OCI-LY3 (cell line): Measurements from ENCODE around the gene VCAM1.

Experiments used
- H2AFZ ChIP-seq: fragments of 200-600, 300-600 bp; shearing (Covaris generic); 2 replicates; pipeline ENCODE4 v1.6.0; 2014; ENCODE audit warnings: antibody characterized with exemption, low read depth, low read length
- H3K27ac ChIP-seq: fragments of 200-600, 300-600 bp; sonication (generic); 2 replicates; pipeline ENCODE4 v1.5.1; 2014; ENCODE audit warnings: mild to moderate bottlenecking, low read length, moderate library complexity, mixed read lengths
- H3K27me3 ChIP-seq: fragments of 200-600, 300-600 bp; sonication (generic); 2 replicates; pipeline ENCODE4 v1.6.1; 2014; ENCODE audit warnings: low read depth, low read length, mixed read lengths
- H3K36me3 ChIP-seq: fragments of 200-600, 300-600 bp; sonication (generic); replicated peaks from 2 replicates; pipeline ENCODE3; 2014; ENCODE audit warnings: low read depth, low read length, mixed read lengths
- H3K4me1 ChIP-seq: fragments of 300-600, 200-600 bp; sonication (generic); 2 replicates; pipeline ENCODE4 v1.6.1; 2014; ENCODE audit warnings: low read length, mixed read lengths
- H3K4me2 ChIP-seq: fragments of 200-600, 300-600 bp; sonication (generic); 2 replicates; pipeline ENCODE4 v1.6.1; 2014; ENCODE audit warnings: low read length, mixed read lengths
- H3K4me3 ChIP-seq: fragments of 300-600, 200-600 bp; sonication (generic); 2 replicates; pipeline ENCODE4 v1.5.1; 2014; ENCODE audit warnings: antibody characterized with exemption, mild to moderate bottlenecking, low read length, moderate library complexity
- H3K79me2 ChIP-seq: fragments of 300-600, 200-600 bp; shearing (Covaris generic); 2 replicates; pipeline ENCODE4 v1.6.1; 2014; ENCODE audit warnings: mild to moderate bottlenecking, low read length, mixed read lengths
- H3K9ac ChIP-seq: fragments of 300-600, 200-600 bp; shearing (Covaris generic); 2 replicates; pipeline ENCODE4 v1.6.0; 2014; ENCODE audit warnings: mild to moderate bottlenecking, low read length, moderate library complexity
- H3K9me3 ChIP-seq: fragments of 200-600, 300-600 bp; shearing (Covaris generic); 2 replicates; pipeline ENCODE4 v1.6.1; 2014; ENCODE audit warnings: low read length, mixed read lengths; ENCODE audit not compliant: insufficient read depth
- H4K20me1 ChIP-seq: fragments of 200-600, 300-600 bp; sonication (generic); 2 replicates; pipeline ENCODE4 v1.6.1; 2016; ENCODE audit warnings: low read length, mixed read lengths; ENCODE audit not compliant: insufficient read depth
- EZH2phosphoT487 ChIP-seq: fragments of 200-600 bp; shearing (Covaris generic); IDR thresholded peaks from 2 replicates; pipeline ENCODE4 v1.6.1; 2018; ENCODE audit warnings: antibody characterized with exemption, mixed run types, low read depth
- TF ChIP-seq, protein P1 (sequence below): fragments of 200-600, 300-600 bp; sonication (generic); IDR thresholded peaks from 2 replicates; pipeline ENCODE4 v1.5.1; 2014; ENCODE audit warnings: antibody characterized with exemption, low read length, low read depth

Gene VCAM1

DNA sequence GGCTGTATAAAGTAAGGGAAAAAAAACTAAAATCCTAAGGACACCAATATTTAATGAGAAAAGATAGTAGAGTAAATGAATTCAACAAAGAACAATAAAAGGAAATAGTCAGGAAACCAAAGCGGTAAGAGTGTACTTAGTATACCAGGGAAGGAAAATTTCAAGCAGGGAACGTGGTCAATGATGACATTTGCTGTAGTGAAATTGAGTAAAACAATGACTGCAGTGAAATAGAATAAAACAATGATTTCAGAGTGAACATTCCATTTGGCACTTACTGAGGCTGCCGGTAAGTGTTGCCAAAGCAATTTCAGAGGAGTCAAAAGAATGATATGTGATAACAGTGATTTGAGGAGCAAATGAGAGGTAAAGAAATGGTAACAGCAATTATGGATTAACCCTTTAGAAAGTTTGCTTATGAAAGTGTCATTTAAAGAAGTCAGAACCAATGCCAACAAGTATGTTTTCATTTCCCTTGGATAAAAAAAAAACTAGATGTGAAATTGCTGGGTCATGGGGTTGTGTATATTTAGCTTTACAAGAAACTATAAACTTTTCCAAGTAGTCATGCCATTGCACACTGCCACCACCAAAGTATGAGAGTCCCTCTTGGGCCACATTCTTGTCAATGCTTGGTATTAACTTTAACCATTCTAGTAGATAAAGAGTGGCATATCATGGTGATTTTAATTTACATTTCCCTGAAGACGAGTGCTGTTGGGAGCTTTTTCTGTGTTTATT lies 50.5 kb downstream of the VCAM1 start:
- H3K4me2 ChIP-seq = no peak overlapping the region
- no peak for TF ChIP-seq EZH2phosphoT487
- TF ChIP-seq, protein P1, sequence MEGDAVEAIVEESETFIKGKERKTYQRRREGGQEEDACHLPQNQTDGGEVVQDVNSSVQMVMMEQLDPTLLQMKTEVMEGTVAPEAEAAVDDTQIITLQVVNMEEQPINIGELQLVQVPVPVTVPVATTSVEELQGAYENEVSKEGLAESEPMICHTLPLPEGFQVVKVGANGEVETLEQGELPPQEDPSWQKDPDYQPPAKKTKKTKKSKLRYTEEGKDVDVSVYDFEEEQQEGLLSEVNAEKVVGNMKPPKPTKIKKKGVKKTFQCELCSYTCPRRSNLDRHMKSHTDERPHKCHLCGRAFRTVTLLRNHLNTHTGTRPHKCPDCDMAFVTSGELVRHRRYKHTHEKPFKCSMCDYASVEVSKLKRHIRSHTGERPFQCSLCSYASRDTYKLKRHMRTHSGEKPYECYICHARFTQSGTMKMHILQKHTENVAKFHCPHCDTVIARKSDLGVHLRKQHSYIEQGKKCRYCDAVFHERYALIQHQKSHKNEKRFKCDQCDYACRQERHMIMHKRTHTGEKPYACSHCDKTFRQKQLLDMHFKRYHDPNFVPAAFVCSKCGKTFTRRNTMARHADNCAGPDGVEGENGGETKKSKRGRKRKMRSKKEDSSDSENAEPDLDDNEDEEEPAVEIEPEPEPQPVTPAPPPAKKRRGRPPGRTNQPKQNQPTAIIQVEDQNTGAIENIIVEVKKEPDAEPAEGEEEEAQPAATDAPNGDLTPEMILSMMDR = no peak
- no peaks in the 10 kb centered on the region for H3K79me2 ChIP-seq
- H3K27ac ChIP-seq = no peak overlapping the region
- H3K4me1 ChIP-seq = no peaks in the 10 kb centered on the region
- no peaks in the 10 kb centered on the region for H3K27me3 ChIP-seq
- H3K9ac ChIP-seq = no peak overlapping the region
- no peaks in the 10 kb centered on the region for H3K36me3 ChIP-seq
- H3K9me3 ChIP-seq = no peaks in the 10 kb centered on the region
- no peak overlapping the region for H2AFZ ChIP-seq
- no peak overlapping the region for H3K4me3 ChIP-seq
- H4K20me1 ChIP-seq = no peaks in the 10 kb centered on the region

DNA sequence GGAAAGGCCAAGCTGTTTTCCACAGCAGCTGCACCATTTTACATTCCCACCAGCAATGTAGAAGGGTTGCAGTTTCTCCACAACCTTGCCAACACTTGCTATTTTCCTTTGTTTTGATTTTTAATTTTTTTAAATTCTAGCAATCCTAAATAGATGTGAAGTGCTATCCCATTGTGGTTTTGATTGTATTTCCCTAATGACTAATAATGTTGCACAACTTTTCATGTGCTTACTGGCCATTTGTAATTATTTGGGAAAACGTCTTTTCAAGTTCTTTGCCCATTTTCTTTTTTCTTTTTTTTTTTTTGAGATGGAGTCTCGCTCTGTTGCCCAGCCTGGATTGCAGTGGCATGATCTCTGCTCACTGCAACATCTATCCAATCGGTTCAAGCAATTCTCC lies 53.9 kb downstream of the VCAM1 start:
- no peaks in the 10 kb centered on the region for H3K27me3 ChIP-seq
- H3K79me2 ChIP-seq = no peaks in the 10 kb centered on the region
- TF ChIP-seq, protein P1 = no peak
- TF ChIP-seq EZH2phosphoT487 = no peak
- H3K4me1 ChIP-seq = no peaks in the 10 kb centered on the region
- no peak overlapping the region for H2AFZ ChIP-seq
- H3K9ac ChIP-seq = no peak overlapping the region
- H3K4me3 ChIP-seq = no peak overlapping the region
- no peaks in the 10 kb centered on the region for H3K9me3 ChIP-seq
- H3K4me2 ChIP-seq = no peak overlapping the region
- H3K36me3 ChIP-seq = no peaks in the 10 kb centered on the region
- H4K20me1 ChIP-seq = no peaks in the 10 kb centered on the region
- no peak overlapping the region for H3K27ac ChIP-seq

DNA sequence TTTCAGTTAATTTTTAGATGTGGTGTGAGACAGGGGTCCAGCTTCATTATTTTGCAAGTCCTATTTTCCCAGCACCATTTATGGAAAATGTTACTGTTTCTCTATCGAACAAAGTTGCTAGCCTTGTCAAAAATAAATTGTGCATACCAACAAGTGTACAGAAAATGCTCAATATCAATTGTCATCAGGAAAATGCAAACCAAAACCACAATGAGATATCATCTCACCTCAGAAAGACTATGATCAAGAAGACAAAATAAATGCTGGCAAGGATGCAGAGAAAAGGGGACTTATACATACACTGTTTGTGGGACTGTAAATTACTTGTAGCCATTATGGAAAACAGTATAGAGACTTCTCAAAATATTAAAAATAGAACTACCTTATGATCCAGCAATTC lies 54.8 kb downstream of the VCAM1 start:
- H3K27ac ChIP-seq = no peak overlapping the region
- H3K36me3 ChIP-seq = no peaks in the 10 kb centered on the region
- H3K79me2 ChIP-seq = no peaks in the 10 kb centered on the region
- H2AFZ ChIP-seq = no peak overlapping the region
- H4K20me1 ChIP-seq = no peaks in the 10 kb centered on the region
- no peaks in the 10 kb centered on the region for H3K27me3 ChIP-seq
- no peak overlapping the region for H3K4me3 ChIP-seq
- H3K4me1 ChIP-seq = no peaks in the 10 kb centered on the region
- no peak overlapping the region for H3K9ac ChIP-seq
- no peak overlapping the region for H3K4me2 ChIP-seq
- TF ChIP-seq, protein P1 = no peak
- TF ChIP-seq EZH2phosphoT487 = no peak
- no peaks in the 10 kb centered on the region for H3K9me3 ChIP-seq

GRCh38 chr1:100775483-100775882 lies 55.9 kb downstream of the VCAM1 start:
- TF ChIP-seq, protein P1 = no peak
- no peak overlapping the region for H3K27ac ChIP-seq
- no peak overlapping the region for H3K4me3 ChIP-seq
- no peaks in the 10 kb centered on the region for H3K27me3 ChIP-seq
- no peak overlapping the region for H3K9ac ChIP-seq
- H3K36me3 ChIP-seq = no peaks in the 10 kb centered on the region
- H3K79me2 ChIP-seq = no peaks in the 10 kb centered on the region
- H2AFZ ChIP-seq = no peak overlapping the region
- H3K4me1 ChIP-seq = no peaks in the 10 kb centered on the region
- H3K9me3 ChIP-seq = no peaks in the 10 kb centered on the region
- H3K4me2 ChIP-seq = no peak overlapping the region
- H4K20me1 ChIP-seq = no peaks in the 10 kb centered on the region
